GM18499 (cell line): ENCODE data around the gene CGREF1.
"Not testable (repeated sequence)": the region's sequence is repeated elsewhere in the genome, so short reads cannot be mapped to it uniquely, and the experiment has no call there.

Experiments used
- ATAC-seq: cut with Tn5 transposase; IDR thresholded peaks from one replicate; pipeline ENCODE4 v1.9.1; 2021; ENCODE audit warnings: moderate number of reproducible peaks; ENCODE audit not compliant: insufficient read depth, unreplicated experiment

Gene CGREF1

GRCh38 chr2:27138111-27138510 is 19.2 kb upstream of the CGREF1 start:
- ATAC-seq, result no peak

- ATAC-seq, result no peak
Observed at GRCh38 chr2:27137322-27137935, 18.5 kb upstream of the CGREF1 start.

- ATAC-seq, result no peak
Observed at GRCh38 chr2:27136751-27137150, 17.8 kb upstream of the CGREF1 start.

DNA sequence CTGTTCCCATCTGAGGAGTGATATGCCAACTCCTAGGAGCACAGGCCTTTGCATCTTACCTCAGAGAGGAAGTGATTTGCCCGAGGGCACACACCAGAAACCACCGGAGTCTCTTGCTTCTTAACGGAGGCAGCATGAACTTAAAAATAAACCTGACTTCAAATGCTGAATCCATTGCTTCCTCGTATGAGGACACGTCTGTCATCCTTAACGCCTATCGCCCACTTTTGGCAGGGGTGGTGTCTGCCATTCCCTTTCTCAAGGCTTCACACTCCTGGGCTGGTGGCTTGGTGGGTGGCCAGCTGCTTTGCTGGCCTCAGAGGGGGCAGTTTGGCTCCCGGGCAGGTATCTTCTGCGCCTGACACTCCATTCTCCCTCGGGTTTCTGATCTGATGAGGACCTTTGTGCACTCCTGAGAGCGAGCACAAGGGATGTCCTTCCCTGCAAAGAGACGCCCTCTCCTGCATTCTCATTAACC is 16.6 kb upstream of the CGREF1 start:
- no peak for ATAC-seq

DNA sequence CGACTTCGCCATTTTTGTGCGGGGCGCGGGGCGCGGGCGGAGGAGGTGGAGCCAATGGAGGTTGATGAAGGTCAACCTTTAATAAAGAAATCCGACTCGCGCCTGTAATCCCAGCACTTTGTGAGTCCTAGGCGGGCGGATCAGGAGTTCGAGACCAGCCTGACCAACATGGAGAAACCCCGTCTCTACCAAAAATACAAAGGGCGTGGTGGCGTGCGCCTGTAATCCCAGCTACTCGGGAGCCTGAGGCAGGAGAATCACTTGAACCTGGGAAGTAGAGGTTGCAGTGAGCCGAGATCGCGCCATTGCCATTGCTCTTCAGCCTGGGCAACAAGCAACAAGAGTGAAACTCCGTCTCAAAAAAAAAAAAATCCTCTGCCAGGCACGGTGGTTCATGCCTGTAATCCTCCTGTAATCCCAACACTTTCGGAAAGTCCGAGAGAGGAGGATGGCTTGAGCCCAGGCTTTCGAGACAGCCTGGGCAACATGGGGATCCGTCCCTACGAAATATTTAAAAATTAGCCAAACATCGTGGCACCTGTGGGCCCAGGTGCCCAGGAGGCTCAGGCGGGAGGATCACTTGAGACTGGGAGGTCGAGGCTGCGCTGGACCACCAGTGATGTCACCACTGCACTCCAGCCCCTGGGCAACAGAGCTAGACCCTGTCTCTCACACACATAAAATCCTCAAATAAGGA is 16.0 kb upstream of the CGREF1 start:
- ATAC-seq, result no peak

DNA sequence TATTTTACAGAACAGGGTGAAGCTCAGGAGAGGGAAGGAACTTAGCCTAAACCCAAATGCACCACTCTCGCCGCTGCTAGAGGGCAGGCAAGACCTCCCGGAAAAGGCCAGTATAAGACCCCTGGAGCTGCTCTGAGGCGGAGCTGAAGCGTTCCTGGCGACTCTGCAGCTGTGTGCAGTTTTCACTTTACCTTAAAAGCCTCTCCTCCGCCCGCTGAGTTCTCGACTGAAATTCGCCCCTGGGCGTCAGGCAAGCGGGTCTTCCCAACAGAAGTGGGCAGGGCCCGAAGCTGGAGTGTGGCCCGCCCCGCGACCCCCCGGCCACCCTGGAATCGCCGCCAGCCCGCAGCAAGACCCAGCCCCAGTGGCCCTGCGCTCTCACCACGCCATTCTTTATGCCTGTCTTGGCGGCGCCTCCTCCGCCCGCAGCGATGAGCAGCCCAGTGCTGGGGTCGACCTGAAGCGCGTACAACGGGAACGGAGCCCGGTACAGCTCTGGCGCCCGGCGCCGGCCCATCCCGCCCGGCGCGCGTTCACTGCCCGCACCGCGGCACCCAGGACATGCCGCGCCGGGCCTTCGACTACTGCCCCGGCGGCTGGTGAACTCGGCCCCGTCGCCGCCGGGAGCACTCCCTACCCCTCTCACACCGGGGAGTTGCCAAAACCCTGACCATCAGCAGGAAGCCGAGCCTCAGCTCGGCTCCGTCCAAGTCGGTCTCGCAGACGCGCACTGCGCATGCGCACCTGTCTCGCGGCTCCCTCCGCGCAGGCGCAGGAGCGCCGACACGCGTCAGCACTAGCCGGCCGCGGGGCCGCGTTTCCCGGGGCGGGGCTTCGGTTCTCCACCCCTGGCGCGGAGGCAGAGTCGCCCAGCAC is 15.2 kb upstream of the CGREF1 start, which contains the start of gene PREB:
Gene PREB, minus strand, starts transcription at position 732 of the 876 bp plus-strand sequence. Its CDS starts 215 bp downstream, at position 517.
- peak; percentile 52 for ATAC-seq

GRCh38 chr2:27133195-27133875 is 14.4 kb upstream of the CGREF1 start:
- no peak for ATAC-seq

- ATAC-seq, result no peak
Observed at GRCh38 chr2:27131429-27131828, 12.5 kb upstream of the CGREF1 start.

GRCh38 chr2:27130396-27130795 is 11.5 kb upstream of the CGREF1 start:
- no peak for ATAC-seq

- no peak for ATAC-seq
Observed at GRCh38 chr2:27128668-27129571, 10.0 kb upstream of the CGREF1 start.

- no peak for ATAC-seq
Observed at GRCh38 chr2:27127883-27128667, 9.1 kb upstream of the CGREF1 start.

DNA sequence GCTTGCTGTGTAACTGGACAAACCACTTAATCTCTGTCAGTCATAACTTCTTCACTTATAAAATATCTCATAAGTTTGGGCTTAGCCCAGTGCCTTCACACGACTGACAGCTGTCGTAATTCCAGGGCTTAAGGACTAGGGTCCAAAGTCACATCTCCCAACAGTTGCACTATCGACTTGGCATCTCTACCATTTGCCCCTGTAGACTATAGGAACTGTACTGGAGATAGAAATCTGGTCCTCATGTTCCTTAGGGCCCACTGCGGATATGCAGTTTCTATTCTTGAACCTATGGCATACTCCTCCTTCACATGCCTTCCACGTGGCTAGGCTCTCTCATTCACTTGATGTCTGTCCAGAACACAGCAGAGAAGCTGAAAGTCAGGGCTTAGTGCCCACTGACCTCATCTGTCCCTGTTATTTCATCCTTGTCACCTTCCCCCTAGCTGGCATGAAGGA is 7.4 kb upstream of the CGREF1 start:
- no peak for ATAC-seq

- no peak for ATAC-seq
Observed at GRCh38 chr2:27125104-27125503, 6.2 kb upstream of the CGREF1 start.

DNA sequence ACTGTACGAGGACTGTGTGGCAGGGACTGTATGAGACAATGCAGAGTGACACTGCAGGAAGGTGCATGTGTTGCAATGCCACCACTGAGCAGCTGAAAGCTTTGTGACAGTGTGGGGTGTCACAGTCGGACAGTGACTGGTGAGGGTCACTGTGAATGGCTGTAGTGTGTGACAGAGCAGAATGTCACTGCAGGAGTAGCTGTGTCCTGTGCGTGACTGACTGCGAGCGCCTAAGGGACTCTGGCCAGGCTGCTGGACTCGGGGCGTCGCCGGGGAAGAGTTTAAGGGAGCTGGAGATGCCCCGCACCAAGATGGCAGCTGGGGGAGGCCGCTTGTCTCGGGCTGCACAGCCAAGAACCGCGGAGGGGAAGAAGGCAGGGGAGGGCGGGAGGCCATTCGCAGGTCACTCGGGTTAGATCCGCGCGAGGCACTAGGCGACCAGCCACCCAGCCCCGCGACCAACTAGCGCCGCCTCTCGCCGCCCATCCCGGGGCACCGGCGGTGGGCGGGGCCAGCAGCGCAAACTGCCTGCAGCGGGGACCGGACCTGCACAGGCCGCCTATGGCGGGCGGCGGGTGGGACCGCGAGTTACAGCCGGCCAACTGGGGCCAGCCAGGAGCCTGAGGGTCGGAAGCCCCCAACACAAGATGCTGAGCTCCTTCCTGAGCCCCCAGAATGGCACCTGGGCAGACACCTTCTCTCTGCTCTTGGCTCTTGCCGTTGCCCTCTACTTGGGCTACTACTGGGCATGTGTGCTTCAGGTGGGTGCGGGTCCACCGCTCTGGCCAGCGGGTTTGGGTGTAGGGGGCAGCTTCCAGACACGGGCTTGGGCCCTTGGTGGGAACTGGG is 4.6 kb upstream of the CGREF1 start, which contains the start of gene ABHD1:
Gene ABHD1, plus strand, starts transcription at position 514 of the 849 bp plus-strand sequence. Its CDS starts 134 bp downstream, at position 648.
- no peak for ATAC-seq

DNA sequence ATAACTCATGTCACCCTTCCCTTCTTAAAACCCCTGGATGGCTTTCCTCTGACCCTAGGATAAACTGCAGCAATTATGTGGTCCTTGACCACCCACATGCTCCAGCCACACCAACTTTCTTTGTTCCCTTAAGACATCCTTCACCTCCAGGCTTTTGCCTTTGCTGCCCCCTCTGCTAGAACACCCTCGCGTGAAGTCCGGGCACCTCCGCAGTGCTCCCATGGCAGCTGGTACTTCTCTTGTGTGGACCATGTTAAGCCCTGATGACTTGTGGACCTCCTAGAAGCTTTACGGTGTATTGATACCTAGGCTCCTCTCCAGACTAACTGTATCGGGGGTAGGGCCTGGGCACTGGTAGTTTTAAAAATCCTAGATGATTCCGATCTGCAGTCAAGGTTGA is 3.9 kb upstream of the CGREF1 start:
- ATAC-seq, result no peak

DNA sequence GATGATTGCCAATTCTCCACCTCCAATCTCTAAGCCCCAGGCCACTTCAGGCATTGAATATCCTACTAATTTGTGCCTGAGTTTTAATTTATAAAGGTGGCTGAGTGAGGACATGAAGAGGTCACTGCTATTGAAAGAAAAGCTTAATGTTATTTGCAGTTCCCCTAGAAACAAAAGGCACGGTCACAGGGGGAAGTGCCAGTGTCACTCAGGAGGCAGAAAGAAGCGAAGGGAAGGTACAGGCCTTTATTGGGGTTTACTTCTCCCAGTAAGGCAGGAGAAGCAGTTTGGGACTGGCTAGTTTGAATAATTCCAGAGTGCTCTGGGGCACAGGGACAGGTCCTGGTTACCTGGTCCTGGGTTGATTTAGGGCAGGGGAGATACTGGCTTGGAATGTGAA is 3.0 kb upstream of the CGREF1 start:
- ATAC-seq, result no peak

GRCh38 chr2:27119330-27119670 is 372 bp upstream of the CGREF1 start:
- ATAC-seq, result not testable (repeated sequence)
